Kidney (tissue), 14 donors: ENCODE measurements around the gene RPP14. TPM values are rescaled to one million over a fixed set of nuclear protein-coding genes. Genes with fewer than 3 reads are reported as not detected.

Source experiments
- DNase-seq, 5 donors: peaks; one replicate each; pipeline ENCODE4 v3.0.0-alpha.2; 2013 to 2020
- FAIRE-seq: peaks from 2 replicates; lab custom pipeline; 2012; peaks lifted over from hg19 to GRCh38; lab: Jason Lieb, UNC
- H3K27ac ChIP-seq, 2 donors: one replicate each; pipeline ENCODE4 v1.7.0; 2013; ENCODE audit warnings: low read depth in 2 of 2, low read length in 2 of 2, inconsistent platforms in 1 of 2
- H3K27me3 ChIP-seq: one replicate; pipeline ENCODE4 v1.7.1; 2013; ENCODE audit warnings: low read length, inconsistent platforms; ENCODE audit not compliant: control insufficient read depth, insufficient read depth
- H3K36me3 ChIP-seq, 3 donors: one replicate each; pipeline versions ENCODE4 v1.7.0 to v1.7.1; 2013; ENCODE audit warnings: low read length in 3 of 3, control low read depth in 1 of 3, inconsistent platforms in 1 of 3; ENCODE audit not compliant: insufficient read depth in 3 of 3, control insufficient read depth in 2 of 3
- H3K4me1 ChIP-seq, 3 donors: one replicate each; pipeline versions ENCODE4 v1.7.0 to v1.7.1; 2013; ENCODE audit warnings: low read length in 3 of 3, inconsistent platforms in 1 of 3, low read depth in 1 of 3; ENCODE audit not compliant: control insufficient read depth in 2 of 3, insufficient read depth in 2 of 3
- H3K4me3 ChIP-seq, 3 donors: one replicate each; pipeline versions ENCODE4 v1.7.0 to v1.8.1; 2013; ENCODE audit warnings: low read length in 3 of 3, control low read depth in 1 of 3, inconsistent platforms in 1 of 3
- H3K9ac ChIP-seq, 3 donors: one replicate each; pipeline versions ENCODE4 v1.7.0 to v1.7.1; 2013; ENCODE audit warnings: low read length in 3 of 3, control low read depth in 1 of 3, inconsistent platforms in 1 of 3
- H3K9me3 ChIP-seq, 3 donors: one replicate each; pipeline versions ENCODE4 v1.7.0 to v1.7.1; 2013; ENCODE audit warnings: low read length in 3 of 3, control low read depth in 1 of 3, inconsistent platforms in 1 of 3; ENCODE audit not compliant: control insufficient read depth in 2 of 3, insufficient read depth in 1 of 3
- intact Hi-C: fragments of 100-400 bp; cut with DNase I; formaldehyde crosslinking; loops from one replicate; pipeline ENCODE4 v1.11.1; 2022
- polyA plus RNA-seq: library from polyadenylated mRNA; stranded (reverse); fragments of 350-450 nt; fragmentation: Illumina TruSeq; extraction: RNeasy Lipid Tissue Mini Kit (QIAGEN cat#74804); gene quantifications from one replicate; pipeline ENCODE4 v1.2.3, GENCODE V29; 2014; ENCODE audit warnings: low read depth, low replicate concordance; ENCODE audit not compliant: insufficient read depth
- total RNA-seq: library from RNA; stranded (reverse); fragmentation: NEBNext Ultra II Directional; extraction: Animal tissue kit (Norgen Biotek cat#: 25700); gene quantifications from one replicate; pipeline ENCODE4 v1.2.1, GENCODE V29; 2021
- TF ChIP-seq, protein P1 (sequence below): IDR thresholded peaks from 3 replicates; pipeline ENCODE4 v1.5.1; 2012; ENCODE audit warnings: mild to moderate bottlenecking, moderate library complexity, borderline replicate concordance; ENCODE audit not compliant: insufficient read depth; ENCODE audit errors: extremely low read depth
- donor health status: control.
- donor health status: control.
- donor health status: control.
- donor health status: control.
- donor health status: control.
- donor health status: DM: yes; HTN: yes; CAD: no.
- donor health status: Normal renal cell carcinoma (clear cell type).

Gene RPP14
- total and polyA plus RNA-seq, 2 donors from 2014 or later, result 12.0 to 14.9 TPM

GRCh38 chr3:58298190-58298589 is 7.9 kb upstream of the RPP14 start:
- H3K4me1 ChIP-seq, result peaks cover 0 to 9% (median 6%) of the 10 kb centered on the region in 3 donors
- FAIRE-seq (no peak), DNase-seq (no peak)
- intact Hi-C loops, result no loop called here
- H3K9me3 ChIP-seq, result no peaks in the 10 kb centered on the region
- H3K27me3 ChIP-seq, result no peaks in the 10 kb centered on the region
- TF ChIP-seq, protein P1, sequence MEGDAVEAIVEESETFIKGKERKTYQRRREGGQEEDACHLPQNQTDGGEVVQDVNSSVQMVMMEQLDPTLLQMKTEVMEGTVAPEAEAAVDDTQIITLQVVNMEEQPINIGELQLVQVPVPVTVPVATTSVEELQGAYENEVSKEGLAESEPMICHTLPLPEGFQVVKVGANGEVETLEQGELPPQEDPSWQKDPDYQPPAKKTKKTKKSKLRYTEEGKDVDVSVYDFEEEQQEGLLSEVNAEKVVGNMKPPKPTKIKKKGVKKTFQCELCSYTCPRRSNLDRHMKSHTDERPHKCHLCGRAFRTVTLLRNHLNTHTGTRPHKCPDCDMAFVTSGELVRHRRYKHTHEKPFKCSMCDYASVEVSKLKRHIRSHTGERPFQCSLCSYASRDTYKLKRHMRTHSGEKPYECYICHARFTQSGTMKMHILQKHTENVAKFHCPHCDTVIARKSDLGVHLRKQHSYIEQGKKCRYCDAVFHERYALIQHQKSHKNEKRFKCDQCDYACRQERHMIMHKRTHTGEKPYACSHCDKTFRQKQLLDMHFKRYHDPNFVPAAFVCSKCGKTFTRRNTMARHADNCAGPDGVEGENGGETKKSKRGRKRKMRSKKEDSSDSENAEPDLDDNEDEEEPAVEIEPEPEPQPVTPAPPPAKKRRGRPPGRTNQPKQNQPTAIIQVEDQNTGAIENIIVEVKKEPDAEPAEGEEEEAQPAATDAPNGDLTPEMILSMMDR, result no peak
- H3K4me3 ChIP-seq, result no peak overlapping the region
- H3K36me3 ChIP-seq, result no peaks in the 10 kb centered on the region
- H3K27ac ChIP-seq, result no peak overlapping the region
- no peak overlapping the region for H3K9ac ChIP-seq

- Histone ChIP-seq H3K36me3 (no peaks in the 10 kb centered on the region), H3K9me3 (no peaks in the 10 kb centered on the region), H3K4me1 (peaks cover 0 to 9% (median 6%) of the 10 kb centered on the region in 3 donors), H3K27me3 (no peaks in the 10 kb centered on the region), H3K9ac (no peak overlapping the region), H3K4me3 (no peak overlapping the region), H3K27ac (no peak overlapping the region)
- DNase-seq, result no peak
- TF ChIP-seq, protein P1, result no peak
- intact Hi-C loops, result no loop called here
- FAIRE-seq, result no peak
Observed at GRCh38 chr3:58299075-58299474, 7.0 kb upstream of the RPP14 start.

DNA sequence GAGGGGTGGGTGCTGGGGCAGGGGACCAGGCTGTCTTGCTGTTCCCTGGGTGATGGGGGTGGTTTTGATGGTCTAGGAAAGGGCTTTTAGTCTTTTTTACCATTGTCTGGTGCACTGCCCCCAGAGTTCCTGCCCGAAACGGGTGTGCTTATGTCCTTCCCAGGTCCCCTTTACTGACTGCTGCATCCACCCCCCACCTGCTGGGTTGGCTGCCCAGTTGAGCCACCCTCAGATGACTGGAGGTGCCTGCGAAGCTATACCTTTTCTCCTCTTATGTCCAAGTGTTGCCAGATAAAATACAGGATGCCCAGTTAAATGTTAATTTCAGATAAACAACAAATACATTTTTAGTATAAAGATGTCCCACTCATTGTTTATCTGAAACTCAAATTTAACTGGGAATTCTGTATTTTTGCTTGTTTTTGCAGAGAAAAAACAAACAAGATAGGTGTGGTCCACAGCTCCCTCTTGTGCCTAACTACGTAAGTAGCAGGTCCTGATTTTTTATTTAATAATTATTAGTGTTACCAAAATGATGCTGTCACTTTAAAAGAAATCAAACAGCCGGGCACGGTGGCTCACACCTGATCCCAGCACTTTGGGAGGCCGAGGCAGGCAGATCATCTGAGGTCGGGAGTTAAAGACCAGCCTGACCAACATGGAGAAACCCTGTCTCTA is 6.1 kb upstream of the RPP14 start:
- Histone ChIP-seq H3K27me3 (no peaks in the 10 kb centered on the region), H3K27ac (no peak overlapping the region), H3K9me3 (no peaks in the 10 kb centered on the region), H3K4me1 (peaks cover 0 to 9% (median 6%) of the 10 kb centered on the region in 3 donors), H3K36me3 (no peaks in the 10 kb centered on the region), H3K4me3 (no peak overlapping the region), H3K9ac (no peak overlapping the region)
- FAIRE-seq (peak; percentile 55), DNase-seq (peak in 2 of 5 donors; percentile 41 to 70)
- TF ChIP-seq, protein P1, result no peak
- intact Hi-C loops, result loop anchor here (5.0 kb wide), 1 partner anchor 113 kb away; no protein-coding TSS in a partner anchor
